HG03135 (cell line): Measurements from ENCODE around the gene MICU2.
A peak's percentile ranks its signal among the peaks of the same experiment; 100 is the strongest.

ENCODE experiments used
- ATAC-seq: cut with Tn5 transposase; IDR thresholded peaks from one replicate; pipeline ENCODE4 v1.9.1; 2021; ENCODE audit warnings: mild to moderate bottlenecking, moderate library complexity; ENCODE audit not compliant: unreplicated experiment

The MICU2 gene

DNA sequence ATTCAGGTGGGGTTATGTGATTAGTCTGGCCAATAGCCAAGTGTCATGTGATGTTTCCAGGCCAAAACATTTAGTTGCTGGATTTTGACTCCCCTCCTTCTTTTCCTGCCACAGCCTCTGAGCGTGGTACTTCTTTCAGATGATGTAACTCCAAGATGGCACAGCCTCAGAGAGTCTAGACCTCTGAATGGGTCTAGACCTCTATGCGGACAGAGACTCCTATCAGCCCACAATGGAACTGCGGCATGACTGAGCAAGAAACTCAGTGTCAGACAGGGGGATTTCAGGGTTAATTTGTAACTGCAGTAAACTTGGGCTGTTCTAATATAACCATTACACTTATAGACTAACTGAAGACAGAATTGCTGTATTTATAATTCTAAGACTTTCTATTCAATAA, 102.3 kb downstream of the MICU2 start:
- no peak for ATAC-seq

DNA sequence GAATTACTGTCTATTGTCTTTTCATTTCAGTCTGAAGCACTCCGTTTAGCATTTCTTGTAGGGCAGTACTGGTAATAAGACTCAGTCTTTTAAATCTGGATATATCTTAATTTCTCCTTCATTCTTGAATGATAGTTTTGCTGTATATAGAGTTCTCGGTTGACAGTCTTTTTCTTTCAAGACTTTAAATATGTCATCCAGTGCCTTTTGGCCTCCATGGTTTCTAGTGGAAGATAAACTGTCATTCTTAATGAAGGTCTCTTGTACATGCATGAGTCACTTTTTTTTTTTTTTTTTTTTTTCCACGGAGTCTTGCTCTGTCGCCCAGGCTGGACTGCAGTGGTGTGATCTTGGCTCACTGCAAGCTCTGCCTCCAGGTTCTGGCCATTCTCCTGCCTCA, 117.6 kb downstream of the MICU2 start:
- no peak for ATAC-seq

DNA sequence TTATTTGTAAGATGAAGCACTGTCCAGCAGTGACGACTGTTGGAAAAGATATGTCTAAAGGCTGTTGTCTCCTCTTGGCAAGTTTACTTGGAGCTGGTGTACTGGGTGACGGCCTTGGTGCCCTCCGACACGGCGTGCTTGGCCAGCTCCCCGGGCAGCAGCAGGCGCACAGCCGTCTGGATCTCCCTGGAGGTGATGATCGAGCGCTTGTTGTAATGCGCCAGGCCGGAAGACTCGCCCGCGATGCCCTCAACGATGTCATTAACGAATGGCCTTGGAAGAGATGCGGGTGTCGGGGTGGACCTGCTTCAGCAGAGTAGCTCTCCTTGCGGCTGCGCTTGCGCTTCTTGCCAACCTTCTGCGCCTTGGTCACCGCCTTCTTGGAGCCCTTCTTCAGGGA, 120.2 kb downstream of the MICU2 start:
- ATAC-seq = no peak

DNA sequence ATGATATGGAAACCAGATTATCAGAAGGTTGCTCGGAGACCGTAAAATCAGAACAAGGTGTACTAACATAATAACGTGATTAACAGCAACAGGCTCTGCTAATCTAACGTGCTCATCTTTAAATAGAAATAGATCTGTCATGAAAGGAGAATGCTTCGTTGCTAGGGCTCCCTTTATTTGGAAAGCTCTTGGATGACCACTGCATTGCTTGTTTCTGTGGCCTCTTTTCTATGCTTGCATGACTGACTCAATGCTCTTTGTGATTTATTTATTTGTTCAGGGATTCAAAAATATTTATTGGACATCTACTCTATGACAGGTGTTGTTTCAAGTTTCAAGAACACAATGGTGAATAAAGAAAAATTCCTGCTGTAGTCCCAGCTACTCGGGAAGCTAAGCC, 122.6 kb downstream of the MICU2 start:
- ATAC-seq = no peak

DNA sequence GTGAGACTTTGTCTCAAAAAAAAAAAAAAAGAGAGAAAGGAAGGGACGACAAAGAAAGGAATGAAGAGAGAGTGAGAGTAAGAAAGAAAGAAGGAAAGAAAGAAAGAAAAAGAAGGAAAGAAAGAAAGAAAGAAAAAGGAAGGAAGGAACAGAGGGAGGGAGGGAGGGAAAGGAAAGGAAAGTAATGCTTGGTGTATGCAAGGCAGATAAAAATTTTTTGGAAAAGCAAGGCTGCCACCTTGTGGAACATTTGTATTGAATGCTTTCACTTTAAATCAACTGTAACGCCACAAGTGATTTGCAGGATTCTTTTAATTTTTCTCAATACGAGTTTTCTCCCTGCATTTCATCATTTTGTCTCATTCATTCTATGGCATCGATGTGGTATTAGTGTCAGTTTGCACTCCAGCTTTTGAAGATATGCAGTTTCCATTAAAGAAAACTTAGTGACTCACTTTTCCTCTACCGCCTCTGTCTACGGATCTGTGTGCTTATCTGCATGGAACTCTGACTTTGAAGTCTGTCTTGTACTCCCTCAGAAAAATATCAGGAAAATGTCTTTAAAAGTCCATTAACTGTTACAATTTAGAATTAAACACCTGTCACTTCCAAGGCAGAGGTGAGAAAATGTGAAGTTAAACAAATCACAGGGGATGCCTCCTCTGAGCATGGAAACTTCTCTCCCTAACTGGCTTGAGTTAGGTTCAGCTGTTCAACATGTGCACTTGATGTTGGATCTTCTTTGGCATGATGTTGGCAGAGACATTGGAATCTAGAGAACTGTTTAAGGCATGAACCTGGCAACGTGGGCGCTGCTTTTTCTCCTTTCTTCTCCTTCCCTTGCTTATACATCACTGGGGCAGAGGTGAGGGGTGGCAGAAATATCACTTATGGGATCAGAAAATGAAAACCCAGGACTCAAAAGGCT, 124.8 kb downstream of the MICU2 start:
- no peak for ATAC-seq

DNA sequence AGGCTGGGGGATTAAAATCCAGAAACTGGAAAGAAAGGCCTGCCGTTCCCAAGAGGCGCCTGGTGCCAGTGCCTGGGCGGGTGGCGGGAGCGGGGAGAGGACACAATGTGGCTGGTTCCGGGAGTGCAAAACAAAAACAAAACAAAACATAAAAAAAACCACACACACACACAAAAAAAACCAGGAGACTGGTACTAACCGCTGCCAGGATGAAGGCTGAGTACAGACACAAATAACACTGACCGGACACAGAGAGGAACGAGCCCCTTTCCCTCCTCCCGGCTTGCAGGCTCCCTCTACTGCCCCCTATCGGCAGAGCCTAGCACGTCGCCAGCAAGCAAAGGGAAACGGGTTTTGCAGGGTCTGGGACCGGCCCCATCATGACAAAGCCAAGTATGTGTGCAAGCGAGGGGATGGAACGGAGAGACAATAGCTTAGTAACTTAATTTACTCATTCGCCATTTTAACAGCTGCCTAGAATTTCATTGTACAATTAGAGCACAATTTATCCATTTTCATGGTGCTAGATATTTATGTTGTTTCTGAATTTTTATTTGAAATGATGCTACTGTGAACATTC, 127.0 kb downstream of the MICU2 start:
- peak; percentile 79 for ATAC-seq

DNA sequence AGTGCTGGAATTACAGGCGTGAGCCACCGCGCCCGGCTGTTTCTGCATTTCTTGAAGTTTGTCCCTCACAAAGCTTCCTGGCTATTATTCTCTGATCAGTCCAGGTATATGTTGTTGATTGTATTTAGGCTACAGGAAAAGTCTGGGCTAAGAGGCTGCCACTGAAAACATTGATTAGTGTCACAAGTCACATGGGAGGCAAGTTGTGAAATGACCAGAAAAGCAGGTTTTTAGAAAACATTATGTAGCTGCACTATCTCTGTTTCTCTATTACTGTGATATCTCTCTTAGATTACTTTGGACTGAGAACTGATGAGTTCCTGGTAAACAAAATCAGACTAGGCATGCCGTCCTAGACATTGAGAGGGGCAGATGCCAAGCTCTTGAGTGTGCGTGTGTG, 128.9 kb downstream of the MICU2 start:
- ATAC-seq = no peak

DNA sequence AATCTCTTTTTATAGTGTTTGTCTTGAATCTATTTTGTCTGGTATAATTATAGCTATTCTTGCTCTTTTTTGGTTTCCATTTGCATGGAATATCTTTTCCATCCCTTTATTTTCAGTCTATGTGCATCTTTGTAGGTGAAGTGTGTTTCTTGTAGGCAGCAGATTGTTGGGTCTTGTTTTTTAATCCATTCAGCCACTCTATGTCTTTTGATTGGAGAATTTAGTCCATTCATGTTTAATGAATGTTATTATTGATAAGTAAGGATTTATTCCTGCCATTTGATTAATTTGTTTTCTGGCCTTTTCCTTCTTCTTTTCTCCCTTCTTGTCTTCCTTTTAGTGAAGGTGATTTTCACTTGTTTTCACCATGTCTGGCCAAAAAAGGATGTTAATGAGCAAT, 133.2 kb downstream of the MICU2 start:
- no peak for ATAC-seq

DNA sequence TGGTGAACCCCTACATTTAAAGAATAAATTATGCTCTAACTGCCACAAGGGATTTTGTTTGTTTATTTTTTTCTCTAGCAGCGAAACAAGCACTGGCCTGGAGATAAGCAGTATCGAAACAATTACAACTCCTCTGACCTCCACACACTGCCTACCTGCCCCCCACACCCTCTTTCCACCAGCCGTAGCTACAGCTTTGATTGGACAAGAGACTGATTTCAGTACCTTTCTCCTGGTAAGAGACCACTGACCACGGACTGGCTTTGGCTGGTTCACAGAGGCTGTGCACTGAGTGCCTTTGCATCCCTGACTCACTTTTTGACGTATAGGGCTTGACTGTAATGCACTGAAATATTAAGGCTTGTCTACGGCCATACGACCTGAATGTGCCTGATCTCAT, 137.4 kb downstream of the MICU2 start:
- no peak for ATAC-seq

DNA sequence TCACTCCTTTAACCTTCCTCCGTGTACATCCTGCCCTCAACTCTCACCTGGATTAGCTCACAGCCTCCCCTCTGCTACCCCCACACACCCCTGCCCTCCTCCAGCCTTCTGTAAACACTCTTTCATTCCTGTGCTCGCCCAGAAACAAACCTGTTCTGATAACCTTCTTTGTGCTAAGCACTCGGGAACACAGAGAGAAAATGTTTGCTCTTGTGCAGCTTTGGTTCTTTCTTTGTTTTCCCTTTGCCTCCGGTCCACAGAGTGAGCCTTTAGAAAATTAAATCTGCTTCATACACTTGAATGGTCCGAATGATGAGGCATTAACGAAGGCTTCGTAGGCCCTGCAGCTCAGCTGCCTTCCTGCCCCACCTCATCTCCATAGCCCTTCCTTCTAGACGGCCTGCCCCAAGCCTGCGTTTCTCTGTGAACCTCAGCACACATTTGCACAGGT, 138.2 kb downstream of the MICU2 start:
- no peak for ATAC-seq

DNA sequence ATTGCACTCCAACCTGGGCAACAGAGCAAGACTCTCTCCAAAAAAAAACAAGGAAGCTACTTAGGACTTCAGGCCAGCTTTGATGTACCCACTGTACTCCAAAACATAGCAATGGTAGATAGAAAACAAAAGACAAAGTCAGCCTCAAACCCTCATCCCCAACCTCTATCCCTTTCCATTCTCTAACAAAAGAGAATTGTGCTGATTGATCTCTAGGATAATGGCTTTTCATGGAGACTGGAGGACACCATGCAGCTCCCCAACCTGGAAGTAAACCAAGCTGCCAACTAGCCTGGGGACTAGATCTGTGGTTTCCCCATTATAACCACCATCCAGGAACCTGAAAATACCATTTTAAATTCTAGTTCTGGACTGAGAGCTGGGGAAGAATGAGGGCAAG, 140.5 kb downstream of the MICU2 start:
- no peak for ATAC-seq

DNA sequence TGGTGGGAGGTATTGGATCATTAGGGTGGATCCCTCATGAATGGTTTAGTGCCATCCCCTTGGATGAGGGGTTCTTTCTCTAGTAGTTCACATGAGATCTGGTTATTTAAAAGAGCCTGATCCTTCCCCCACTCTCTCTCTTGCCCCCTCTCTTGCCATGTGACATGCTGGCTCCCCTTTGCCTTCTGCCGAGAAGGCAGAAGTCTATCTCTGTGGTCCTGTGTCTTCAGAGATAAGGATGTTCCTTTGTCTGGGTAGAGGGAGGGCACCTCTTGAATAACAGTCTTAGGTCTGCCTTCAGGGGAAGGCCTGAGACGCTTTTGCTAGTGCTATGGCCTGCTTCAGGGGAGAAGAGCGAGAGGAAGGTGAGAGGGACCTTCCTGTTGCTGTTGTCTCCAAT, 142.8 kb downstream of the MICU2 start:
- no peak for ATAC-seq

DNA sequence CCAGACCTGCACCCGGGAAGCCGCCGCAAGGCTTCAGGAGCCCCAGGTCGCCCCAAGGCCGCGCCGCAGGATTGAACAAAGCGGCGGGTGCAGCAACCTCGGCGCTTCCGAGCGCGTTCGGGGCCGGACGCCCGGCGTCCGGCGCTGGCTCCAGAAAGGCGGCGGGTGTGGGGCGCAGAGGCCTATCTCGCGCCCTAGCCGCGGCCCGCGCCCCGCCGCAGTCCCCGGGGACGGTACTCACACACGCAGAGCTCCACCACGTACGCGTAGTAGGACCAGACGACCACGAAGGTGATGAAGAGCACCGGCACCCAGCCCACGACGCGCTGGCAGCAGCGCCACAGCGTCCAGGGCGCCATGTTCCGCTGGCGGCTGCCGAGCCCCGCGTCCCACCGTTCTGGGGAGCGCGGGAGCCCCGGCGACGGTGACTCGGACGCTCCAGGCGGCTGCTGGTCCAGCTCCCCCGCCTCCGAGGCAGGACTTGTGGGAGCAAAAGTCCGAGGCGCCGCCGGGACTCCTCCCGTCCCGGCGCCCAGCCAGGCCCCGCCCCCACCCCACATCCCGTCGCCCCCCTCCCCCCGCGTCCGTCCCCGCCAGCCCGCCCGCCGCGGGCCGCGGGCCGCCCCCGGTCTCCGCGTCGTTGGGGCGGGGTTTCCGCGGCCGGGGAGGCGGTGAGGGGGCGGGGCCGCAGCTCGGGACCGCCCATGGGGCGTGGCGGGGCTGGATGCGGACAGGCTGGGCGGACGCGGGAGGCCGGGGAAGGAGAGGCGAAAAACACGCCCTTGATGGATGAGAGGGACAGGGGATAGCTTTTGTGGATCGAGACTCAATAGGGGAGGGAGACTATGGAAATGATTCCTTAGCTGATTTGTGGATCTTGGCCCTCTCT, 144.9 kb downstream of the MICU2 start, which contains the start of gene ZDHHC20:
TSS of gene ZDHHC20 (minus strand) at position 491 of the 889 bp plus-strand sequence. CDS start at position 359, 132 bp downstream.
- peak; percentile 90 for ATAC-seq

DNA sequence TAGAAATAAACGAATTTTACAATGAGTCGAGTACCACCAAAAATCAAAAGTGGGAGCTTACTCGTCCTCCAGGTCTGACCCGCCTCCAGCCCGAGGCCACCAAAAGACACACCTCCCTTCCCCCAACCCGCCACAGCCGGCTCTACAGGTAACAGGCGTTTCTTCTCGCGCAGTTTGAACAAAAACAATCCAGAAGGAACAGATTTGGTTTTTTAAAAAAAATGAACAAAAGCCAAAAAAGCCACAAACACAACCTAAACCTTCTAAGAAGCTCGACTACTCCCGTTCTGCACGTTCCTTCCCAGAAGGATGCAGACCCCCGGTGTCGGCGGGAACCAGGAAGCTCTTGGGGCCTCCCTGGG, 145.5 kb downstream of the MICU2 start:
- ATAC-seq = peak; percentile 43

DNA sequence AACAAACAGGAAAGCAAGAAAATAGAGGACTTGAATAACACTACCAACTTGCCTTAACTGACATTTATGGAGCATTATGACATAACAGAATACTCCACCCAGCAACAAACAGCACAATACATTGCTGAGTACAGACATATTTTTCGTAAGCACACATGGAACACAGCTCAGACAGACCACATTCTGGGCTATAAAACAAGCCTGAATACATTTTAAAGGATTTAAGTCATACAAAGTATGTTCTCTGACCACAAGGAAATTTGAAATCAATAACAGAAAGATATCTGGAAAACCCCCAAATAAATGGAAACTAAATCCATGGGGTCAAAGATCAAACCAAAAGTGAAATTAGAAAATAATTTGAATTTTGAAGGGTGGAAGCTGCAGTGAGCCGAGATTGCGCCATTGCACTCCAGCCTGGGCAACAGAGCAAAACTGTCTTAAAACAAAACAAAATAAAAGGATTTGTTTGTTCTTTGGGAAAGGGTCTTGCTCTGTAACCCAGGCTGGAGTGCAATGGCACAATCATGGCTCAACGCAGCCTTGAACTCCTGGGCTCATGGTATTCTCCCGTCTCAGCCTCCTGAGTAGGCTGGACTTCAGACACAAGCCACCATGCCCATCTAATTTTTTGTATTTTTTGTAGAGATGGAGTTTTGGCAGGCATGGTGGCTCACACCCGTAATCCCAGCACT, 150.4 kb downstream of the MICU2 start:
- ATAC-seq = no peak

DNA sequence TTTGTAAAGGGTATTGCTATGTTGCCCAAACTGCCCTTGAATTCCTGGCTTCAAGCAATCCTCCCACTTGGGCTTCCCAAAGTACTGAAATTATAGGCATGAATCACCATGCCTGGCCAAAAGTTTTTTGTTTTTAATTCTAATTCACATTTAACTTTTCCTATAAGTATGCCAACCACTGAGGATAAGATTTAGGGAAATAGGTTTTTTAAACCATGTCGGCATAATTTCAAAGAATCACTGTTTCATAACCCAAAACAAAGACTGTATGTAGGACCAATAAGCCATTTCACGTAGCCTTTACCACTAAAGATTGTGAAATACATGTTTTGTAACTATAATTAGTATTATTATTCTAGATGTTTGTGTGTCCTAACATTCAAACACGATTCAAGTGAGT, 153.0 kb downstream of the MICU2 start:
- no peak for ATAC-seq

DNA sequence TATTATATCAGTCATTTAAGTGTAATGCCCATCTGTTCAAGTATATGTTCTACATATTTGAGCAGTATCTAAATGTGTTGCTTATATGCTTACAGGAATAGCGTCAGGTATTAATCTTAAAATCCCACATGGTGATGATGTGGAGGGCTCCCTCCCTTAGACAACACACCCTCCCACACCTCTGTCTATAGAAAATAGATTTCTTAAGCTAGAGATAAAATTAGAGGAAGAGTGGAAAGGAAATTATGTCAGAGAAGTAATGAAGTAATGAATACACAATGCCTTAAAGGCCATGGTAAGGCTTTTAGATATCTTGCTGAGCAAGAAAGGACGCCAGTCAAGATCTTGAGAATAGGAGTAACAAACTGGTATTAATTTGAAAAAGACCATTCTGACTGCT, 157.3 kb downstream of the MICU2 start:
- no peak for ATAC-seq

DNA sequence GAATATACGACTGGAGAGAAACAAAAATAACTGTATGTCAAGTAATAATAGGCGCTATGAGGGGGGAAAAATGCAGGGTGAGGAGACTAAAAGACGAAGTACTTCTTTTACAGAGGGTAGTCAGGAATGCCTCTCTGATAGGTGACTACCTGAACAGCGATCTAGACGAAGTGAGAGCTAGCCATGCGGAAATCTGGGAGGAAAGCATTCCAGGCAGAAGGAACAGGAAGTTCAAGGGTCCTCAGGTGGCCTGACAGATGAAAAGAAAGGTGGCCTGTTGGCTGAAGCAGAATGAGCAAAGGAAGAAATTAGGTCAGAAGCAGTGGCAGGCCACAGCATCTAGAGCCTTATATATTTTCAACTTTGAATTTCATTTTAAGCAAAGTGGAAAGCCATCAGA, 158.2 kb downstream of the MICU2 start:
- ATAC-seq = no peak

DNA sequence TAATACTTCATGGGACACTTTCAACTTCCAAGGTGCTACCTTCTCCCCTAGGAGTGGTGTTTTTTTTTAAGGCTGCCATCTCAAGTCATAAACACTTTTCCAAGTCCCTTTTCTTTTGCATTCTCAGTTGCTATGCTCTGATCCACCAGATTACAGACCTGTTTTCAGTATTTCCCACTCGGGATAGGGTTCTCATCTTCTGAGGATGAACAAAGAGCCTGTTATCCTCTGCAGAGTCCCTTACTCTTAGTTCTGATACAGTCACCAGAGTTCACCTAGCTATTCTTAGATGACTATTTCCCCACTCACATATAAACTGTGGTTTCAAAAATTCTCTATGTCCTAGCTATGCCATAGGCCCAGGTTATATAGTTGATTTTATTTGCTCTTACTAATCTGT, 160.8 kb downstream of the MICU2 start:
- ATAC-seq = no peak
